GM21619 (cell line): Measurements from ENCODE around the gene FGF19.

Source experiments
- ATAC-seq: cut with Tn5 transposase; IDR thresholded peaks from one replicate; pipeline ENCODE4 v1.9.1; 2021; ENCODE audit not compliant: unreplicated experiment

The FGF19 gene

DNA sequence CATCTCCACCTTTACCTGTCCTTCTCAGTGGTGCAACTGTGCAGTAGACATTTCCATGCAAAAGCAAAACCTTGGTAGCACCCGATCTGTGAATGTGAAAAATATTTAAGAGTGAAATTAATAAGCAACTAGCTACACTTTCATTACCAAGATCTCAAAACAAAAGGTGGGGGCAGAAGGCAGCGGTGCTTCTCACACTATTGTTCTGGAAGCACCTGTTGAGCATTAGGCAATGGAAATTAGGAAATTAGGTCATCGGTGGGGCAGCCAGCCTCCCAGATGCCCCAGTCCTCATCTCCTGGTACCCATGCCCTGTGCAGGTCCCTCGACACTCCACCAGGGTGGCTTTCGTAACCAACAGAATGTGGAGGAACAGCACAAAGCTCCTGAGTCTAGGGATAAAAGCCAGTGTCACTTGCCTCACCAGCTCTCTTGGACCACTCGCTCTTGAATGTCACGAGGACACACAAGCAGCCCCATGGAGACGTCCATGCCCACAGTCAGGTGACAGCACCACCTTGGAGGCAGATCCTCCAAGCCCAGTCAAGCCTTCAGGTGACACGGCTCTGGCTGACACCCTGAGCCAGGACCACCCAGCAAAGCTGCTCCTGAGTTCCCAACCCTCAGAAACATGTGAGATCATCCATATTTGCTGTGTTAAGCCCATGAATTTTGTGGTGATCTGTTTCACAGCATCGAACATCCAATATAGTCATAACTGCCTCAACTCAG lies 31.9 kb downstream of the FGF19 start:
- ATAC-seq: no peak

DNA sequence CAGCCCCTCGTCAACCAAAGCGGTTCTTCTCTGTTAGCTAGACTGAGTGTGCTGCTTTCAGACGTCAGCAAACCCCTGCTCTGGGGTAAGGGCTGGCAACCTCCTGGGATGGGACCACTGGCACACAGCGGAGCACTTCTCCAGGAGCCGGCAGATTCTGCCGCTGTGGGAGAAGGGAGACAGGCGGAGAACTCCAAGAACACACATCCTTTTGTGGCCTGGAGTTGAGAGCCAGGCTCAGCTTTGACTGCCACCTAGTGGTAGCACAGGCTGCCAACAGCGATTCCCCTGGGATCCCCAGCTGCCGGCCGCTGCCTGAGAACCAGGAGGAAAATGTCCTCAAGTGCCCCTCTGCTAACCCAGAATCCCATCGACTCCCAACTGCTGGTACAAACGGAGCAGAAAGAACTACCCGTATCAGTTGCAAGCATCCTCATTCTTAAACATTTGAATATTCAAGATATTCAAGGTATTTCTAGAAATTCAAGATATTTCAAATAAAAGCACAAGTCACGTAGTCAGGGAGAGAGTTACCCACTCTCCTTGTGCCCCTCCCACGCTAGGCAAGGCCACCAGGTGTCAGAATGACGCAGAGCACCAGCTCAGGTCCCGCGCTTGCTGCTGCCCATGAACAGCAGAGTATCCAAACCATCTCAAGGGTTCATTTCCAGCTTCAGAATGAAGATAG lies 33.5 kb downstream of the FGF19 start:
- no peak for ATAC-seq

- no peak for ATAC-seq
These were observed 34.3 kb downstream of the FGF19 start for GRCh38 chr11:69669486-69669885.

- no peak for ATAC-seq
These were observed 35.9 kb downstream of the FGF19 start for GRCh38 chr11:69667619-69668604.

DNA sequence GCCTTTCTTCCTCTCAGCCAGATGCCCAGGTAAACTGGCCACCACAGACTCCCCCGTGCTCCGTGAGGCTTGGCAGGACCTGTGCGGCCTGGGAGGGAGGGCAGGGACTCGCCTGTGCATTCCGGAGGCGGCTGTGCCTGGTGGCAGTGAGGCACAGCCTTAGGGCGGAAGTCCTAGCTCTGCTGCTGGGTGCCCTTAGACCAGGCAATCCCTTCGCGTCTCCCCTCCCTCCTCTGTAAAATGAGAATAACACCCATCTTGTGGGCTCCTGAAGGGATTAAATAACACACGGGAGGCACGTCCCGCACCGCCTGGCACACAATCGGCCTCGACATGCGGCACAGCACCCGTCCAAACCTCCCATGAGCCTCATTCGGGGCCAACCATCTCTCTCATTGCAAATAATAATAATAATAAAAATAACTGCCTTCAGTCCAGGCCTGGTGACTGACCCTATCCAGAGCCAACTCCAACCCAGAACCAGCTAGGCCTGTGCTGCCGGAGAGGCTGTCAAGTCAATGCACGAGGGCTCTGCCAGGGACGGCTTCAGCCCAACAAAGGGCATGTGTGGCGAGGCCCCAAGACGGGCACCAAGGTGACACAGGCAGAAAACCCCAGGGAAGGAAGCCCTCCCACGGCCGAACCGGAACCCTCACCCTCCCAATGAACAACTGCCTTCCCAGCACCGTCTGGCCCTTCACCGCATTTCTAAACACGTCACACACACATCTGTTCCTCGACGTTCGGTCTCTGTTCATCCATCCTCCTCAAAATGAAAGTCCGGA lies 36.9 kb downstream of the FGF19 start:
- no peak for ATAC-seq

- ATAC-seq: no peak
These were observed 37.6 kb downstream of the FGF19 start for GRCh38 chr11:69666261-69666660.

DNA sequence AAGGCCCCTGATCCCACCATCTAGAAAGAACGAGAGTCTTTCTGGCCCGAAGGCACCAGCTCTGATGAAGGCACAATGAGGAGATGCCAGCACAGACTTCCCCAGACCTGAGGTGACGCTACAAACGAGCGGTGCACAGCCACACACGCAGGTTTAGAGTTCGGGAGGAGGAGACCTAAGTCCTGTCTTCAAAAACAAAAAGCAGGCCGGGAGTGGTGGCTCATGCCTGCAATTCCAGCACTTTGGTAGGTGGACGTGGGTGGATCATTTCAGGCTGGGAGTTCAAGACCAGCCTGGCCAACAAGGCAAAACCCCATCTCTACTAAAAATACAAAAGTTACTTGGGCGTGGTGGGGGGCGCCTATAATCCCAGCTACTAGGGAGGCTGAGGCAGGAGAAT lies 38.2 kb downstream of the FGF19 start:
- ATAC-seq: no peak

GRCh38 chr11:69664901-69665300 lies 38.9 kb downstream of the FGF19 start:
- no peak for ATAC-seq

- no peak for ATAC-seq
These were observed 39.6 kb downstream of the FGF19 start for GRCh38 chr11:69664103-69664775.

DNA sequence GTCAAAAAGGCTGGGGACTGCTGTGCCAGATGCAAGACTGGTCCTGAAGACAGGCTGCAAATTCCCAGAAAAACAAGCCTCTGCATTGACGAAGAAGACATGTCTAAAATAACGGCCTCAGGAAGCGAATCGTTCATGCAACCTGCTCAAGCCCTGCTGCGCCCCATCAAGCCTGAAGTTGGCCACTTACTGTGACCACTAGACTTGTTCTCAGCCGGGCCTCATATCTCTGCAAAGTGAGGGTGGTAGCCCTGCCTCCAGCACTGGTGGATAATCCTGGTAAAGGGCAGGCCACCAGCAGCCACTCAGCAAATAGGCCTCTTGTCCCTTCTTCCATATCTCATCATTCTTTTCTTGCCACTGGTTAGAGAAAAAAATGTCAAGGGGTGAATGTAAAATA lies 40.5 kb downstream of the FGF19 start:
- no peak for ATAC-seq

DNA sequence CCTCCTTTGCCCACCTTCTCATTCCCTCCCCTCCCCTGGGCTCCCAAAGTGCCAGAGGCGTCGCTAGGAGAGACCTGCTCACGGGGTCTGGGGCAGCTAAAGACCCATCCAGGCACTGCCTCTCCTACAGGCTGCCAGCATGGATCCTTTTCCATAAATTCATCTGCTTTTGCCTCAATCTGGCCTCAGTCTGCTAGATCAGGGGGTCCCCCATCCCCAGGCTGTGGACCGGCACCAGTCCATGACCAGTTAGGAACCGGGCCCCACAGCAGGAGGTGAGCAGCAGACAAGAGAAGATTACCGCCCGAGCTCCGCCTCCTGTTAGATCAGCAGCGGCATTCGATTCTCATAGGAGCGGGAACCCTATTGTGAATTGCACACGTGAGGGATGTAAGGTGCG lies 41.0 kb downstream of the FGF19 start:
- ATAC-seq: no peak

DNA sequence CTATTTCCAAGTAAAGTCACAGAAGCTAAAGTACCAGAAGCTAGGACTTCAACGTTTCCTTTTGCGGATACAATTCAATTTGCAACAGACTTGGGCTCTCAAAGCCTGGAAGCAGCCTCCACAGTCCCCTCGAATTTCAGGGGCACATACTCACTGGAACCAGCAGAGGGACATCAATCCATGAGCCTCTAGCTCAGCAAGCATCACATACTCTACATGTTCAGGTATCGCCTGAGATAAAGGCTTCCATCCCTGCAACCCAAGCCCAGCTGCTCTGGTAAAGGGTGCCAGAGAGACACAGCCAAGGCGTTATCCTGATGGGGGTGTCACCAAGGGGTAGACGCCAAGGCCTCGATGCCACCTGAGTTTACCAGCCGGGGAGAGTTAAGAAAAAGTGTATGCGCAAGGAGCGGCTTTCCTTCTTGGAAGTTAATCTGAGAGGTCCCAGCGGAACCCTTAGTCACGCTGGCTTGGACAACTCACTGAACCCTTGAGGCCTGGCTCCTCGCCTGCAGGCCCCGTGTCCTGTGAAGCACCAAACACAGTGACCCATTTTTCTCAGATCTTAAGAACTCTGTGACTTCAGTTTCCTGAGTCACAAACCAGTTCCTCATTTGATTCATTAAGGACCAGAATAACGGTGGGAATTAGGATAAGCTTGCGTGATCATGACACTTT lies 41.7 kb downstream of the FGF19 start:
- ATAC-seq: no peak

DNA sequence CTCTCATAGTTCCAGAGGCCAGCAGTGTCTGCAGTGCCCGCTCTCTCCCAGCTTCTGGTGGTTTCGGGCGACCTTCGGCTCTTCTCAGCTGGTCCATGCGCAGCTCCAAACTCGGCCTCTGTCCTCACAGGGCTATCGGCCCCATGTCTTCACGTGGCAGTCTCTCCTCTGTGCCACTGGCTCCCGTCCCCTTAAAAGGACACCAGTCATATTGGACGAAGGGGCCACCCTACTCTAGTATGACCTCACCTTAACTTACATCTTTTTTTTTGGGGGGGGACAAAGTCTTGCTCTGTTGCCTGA lies 42.5 kb downstream of the FGF19 start:
- no peak for ATAC-seq

- no peak for ATAC-seq
These were observed 43.8 kb downstream of the FGF19 start for GRCh38 chr11:69660001-69660500.

GRCh38 chr11:69659591-69659990 lies 44.2 kb downstream of the FGF19 start:
- ATAC-seq: no peak

- ATAC-seq: no peak
These were observed 45.0 kb downstream of the FGF19 start for GRCh38 chr11:69658626-69659450.

- ATAC-seq: no peak
These were observed 45.8 kb downstream of the FGF19 start for GRCh38 chr11:69657911-69658625.

DNA sequence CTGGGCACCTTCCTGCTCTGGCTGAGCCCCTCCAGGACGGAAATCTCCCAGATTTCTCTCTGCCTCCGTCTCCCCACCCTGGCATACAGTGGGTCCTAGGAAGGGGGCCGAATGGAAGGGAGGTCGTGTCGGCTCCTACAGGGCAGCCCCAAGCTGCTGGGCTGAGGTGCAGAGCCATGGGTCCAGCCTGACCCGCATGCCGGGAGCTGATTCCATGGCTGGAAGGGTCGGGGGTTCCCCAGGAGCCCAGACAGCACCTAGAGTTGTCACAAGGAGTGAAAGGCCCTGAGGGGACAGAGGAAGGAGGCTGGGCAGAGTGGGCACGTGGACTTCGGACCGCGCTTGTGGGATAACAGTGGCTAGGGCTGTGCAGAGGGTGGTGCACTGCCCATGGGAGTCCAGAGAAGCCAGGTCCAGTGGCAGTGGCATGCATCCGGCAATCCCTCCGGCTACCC lies 46.3 kb downstream of the FGF19 start:
- no peak for ATAC-seq
